ENCODE measurements around the gene CYB5R4. TPM values are rescaled to one million over a fixed set of nuclear protein-coding genes. Genes with fewer than 3 reads are reported as not detected.

CYB5R4 gene
- total RNA-seq, 1 experiment from 2014 or later = 18.9 TPM

DNA sequence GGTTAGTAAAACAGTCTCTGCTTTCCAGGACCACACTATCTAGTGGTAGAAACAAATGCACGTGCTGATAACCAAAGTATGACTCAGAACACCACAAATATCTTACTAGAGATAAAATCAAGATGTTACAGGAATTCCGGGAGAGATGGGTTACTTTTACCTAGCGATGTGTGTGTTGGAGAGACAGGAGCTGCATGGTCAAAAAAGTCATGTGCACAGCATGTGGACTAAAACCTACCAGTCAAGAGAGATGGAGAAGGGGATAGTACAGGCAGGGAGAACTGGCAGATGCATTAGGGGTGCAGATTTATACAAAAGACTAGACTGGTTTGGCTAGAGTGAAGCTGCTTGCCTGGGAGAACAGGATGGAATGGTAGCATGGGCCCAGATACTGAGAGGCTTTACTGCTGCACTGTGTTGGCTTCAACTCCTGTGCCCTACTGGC is 98.8 kb downstream of the CYB5R4 start:
- BruUV-seq (replicated peaks) = no TSS peak
- ChIA-PET CTCF (interaction anchor here (1.2 kb wide), 1 partner anchor 11 kb away, joined by 4 read pairs; no protein-coding TSS in a partner anchor), POLR2A (interaction anchor here (0.6 kb wide), 1 partner anchor 24 kb away, joined by 5 read pairs; no protein-coding TSS in a partner anchor)
- Mint-ChIP-seq H3K4me1 (ENCODE audit: insufficient read depth, unreplicated experiment) (no peaks in the 10 kb centered on the region), H3K9me3 (ENCODE audit: unreplicated experiment) (no peaks in the 10 kb centered on the region), H3K27ac (ENCODE audit: low read depth, unreplicated experiment) (no peak overlapping the region), H3K4me3 (ENCODE audit: unreplicated experiment) (no peak overlapping the region), H3K36me3 (ENCODE audit: insufficient read depth, unreplicated experiment) (peaks cover 30% of the 10 kb centered on the region), H3K27me3 (ENCODE audit: insufficient read depth, unreplicated experiment) (no peaks in the 10 kb centered on the region)
- intact Hi-C loops (cut with micrococcal nuclease) = no loop called here
- DNase-seq (ENCODE audit: unreplicated experiment) = no peak
- TF ChIP-seq, protein P1, sequence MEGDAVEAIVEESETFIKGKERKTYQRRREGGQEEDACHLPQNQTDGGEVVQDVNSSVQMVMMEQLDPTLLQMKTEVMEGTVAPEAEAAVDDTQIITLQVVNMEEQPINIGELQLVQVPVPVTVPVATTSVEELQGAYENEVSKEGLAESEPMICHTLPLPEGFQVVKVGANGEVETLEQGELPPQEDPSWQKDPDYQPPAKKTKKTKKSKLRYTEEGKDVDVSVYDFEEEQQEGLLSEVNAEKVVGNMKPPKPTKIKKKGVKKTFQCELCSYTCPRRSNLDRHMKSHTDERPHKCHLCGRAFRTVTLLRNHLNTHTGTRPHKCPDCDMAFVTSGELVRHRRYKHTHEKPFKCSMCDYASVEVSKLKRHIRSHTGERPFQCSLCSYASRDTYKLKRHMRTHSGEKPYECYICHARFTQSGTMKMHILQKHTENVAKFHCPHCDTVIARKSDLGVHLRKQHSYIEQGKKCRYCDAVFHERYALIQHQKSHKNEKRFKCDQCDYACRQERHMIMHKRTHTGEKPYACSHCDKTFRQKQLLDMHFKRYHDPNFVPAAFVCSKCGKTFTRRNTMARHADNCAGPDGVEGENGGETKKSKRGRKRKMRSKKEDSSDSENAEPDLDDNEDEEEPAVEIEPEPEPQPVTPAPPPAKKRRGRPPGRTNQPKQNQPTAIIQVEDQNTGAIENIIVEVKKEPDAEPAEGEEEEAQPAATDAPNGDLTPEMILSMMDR (IDR thresholded peaks at IDR 0.05; ENCODE audit: unreplicated experiment) = no peak

- ChIA-PET CTCF (no interaction called here), POLR2A (interaction anchor here (0.9 kb wide), 1 partner anchor 300 kb away, joined by 3 read pairs; no protein-coding TSS in a partner anchor)
- no peak for DNase-seq (ENCODE audit: unreplicated experiment)
- Mint-ChIP-seq H3K4me1 (ENCODE audit: insufficient read depth, unreplicated experiment) (no peaks in the 10 kb centered on the region), H3K9me3 (ENCODE audit: unreplicated experiment) (peaks cover 10% of the 10 kb centered on the region), H3K4me3 (ENCODE audit: unreplicated experiment) (no peak overlapping the region), H3K27ac (ENCODE audit: low read depth, unreplicated experiment) (no peak overlapping the region), H3K36me3 (ENCODE audit: insufficient read depth, unreplicated experiment) (peaks cover 25% of the 10 kb centered on the region), H3K27me3 (ENCODE audit: insufficient read depth, unreplicated experiment) (no peaks in the 10 kb centered on the region)
- intact Hi-C loops (cut with micrococcal nuclease) = no loop called here
- no TSS peak for BruUV-seq (replicated peaks)
- TF ChIP-seq, protein P1 (IDR thresholded peaks at IDR 0.05; ENCODE audit: unreplicated experiment) = no peak
Measured at GRCh38 chr6:83960664-83961063, 101.2 kb downstream of the CYB5R4 start.

GRCh38 chr6:83962582-83962981 is 103.1 kb downstream of the CYB5R4 start:
- no peak for DNase-seq (ENCODE audit: unreplicated experiment)
- no peaks in the 10 kb centered on the region for H3K4me1 Mint-ChIP-seq (ENCODE audit: insufficient read depth, unreplicated experiment)
- ChIA-PET CTCF (interaction anchor here (0.7 to 1.0 kb wide), 2 partner anchors 9 to 28 kb away, joined by 3 read pairs; no protein-coding TSS in a partner anchor), POLR2A (no interaction called here)
- BruUV-seq (replicated peaks) = no TSS peak
- TF ChIP-seq, protein P1 (IDR thresholded peaks at IDR 0.05; ENCODE audit: unreplicated experiment) = no peak
- intact Hi-C loops (cut with micrococcal nuclease) = no loop called here
- H3K27me3 Mint-ChIP-seq (ENCODE audit: insufficient read depth, unreplicated experiment) = no peaks in the 10 kb centered on the region
- H3K36me3 Mint-ChIP-seq (ENCODE audit: insufficient read depth, unreplicated experiment) = peaks cover 16% of the 10 kb centered on the region
- H3K9me3 Mint-ChIP-seq (ENCODE audit: unreplicated experiment) = peaks cover 27% of the 10 kb centered on the region
- no peak overlapping the region for H3K27ac Mint-ChIP-seq (ENCODE audit: low read depth, unreplicated experiment)
- H3K4me3 Mint-ChIP-seq (ENCODE audit: unreplicated experiment) = no peak overlapping the region

DNA sequence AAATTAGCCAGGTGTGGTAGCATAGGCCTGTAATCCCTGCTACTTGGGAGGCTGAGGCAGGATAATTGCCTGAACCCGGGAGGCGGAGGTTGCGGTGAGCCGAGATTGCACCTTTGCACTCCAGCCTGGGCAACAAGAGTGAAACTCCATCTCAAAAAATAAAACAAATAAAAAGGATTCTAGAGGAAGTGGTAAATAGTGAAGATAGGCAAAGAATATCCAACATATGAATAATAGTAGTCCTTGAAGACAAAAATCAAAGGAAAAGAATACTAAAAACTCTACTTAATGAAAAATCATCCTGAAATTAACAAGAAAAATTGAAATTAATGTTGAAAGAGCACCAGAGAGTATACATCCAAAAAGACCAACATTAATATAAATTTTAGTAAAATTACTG is 107.0 kb downstream of the CYB5R4 start:
- Mint-ChIP-seq H3K4me1 (ENCODE audit: insufficient read depth, unreplicated experiment) (no peaks in the 10 kb centered on the region), H3K4me3 (ENCODE audit: unreplicated experiment) (no peak overlapping the region), H3K27ac (ENCODE audit: low read depth, unreplicated experiment) (no peak overlapping the region), H3K36me3 (ENCODE audit: insufficient read depth, unreplicated experiment) (peaks cover 14% of the 10 kb centered on the region), H3K9me3 (ENCODE audit: unreplicated experiment) (peaks cover 27% of the 10 kb centered on the region), H3K27me3 (ENCODE audit: insufficient read depth, unreplicated experiment) (no peaks in the 10 kb centered on the region)
- ChIA-PET CTCF (no interaction called here), POLR2A (no interaction called here)
- TF ChIP-seq, protein P1 (IDR thresholded peaks at IDR 0.05; ENCODE audit: unreplicated experiment) = no peak
- DNase-seq (ENCODE audit: unreplicated experiment) = no peak
- no TSS peak for BruUV-seq (replicated peaks)
- intact Hi-C loops (cut with micrococcal nuclease) = no loop called here
